ENCODE measurements around the gene MYL12A.
"Not testable (repeated sequence)": the region's sequence is repeated elsewhere in the genome, so short reads cannot be mapped to it uniquely, and the experiment has no call there.

The MYL12A gene

DNA sequence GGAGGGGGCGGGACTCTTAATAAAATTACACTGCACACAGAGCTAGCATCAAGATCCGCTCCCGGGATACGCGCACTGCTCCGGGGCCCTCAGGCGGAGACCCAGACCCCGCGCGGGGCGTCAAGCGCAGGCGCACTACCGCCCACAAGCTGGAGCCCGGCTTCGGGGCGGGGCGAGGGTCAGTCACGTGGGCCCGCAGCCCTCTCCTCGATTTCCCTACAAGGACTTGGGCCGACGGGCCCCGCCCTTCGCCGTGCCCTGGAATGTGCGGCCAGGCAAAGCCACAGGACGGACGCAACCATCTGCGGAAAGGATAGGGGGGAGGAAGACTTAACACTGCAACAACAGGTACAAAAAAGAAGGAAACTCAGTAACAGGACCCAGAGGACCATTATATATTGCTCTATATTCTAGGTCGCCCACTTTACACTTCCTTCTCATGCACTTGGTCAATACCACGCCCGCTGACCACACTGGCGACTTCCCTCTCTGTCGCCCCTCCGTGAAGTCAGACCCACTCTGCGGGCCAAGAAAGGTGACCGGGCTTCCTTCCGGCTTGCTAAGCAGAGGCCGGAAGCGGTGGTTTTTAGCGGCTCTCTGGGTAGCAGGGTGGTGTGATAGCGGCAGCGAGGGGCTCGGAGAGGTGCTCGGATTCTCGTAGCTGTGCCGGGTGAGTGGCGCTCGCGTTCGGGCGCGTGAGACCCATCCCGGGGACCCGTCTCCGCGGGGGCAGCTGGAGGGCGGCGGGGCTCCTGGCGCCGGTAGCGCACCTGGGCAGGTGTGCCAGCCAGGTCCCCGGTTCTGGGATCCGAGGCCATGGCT lies at the start of gene MYL12A:
Gene MYL12A, plus strand, starts transcription at position 562 of the 822 bp plus-strand sequence. CDS start 5,447 bp downstream, outside the sequence.
- H3K4me3 ChIP-seq (replicated peaks in 1 of 2; ENCODE audit: low read depth in 2 of 2, low read length in 2 of 2): peak within 1 kb of the TSS; percentile 95 to 100
- TF ChIP-seq, protein P1, sequence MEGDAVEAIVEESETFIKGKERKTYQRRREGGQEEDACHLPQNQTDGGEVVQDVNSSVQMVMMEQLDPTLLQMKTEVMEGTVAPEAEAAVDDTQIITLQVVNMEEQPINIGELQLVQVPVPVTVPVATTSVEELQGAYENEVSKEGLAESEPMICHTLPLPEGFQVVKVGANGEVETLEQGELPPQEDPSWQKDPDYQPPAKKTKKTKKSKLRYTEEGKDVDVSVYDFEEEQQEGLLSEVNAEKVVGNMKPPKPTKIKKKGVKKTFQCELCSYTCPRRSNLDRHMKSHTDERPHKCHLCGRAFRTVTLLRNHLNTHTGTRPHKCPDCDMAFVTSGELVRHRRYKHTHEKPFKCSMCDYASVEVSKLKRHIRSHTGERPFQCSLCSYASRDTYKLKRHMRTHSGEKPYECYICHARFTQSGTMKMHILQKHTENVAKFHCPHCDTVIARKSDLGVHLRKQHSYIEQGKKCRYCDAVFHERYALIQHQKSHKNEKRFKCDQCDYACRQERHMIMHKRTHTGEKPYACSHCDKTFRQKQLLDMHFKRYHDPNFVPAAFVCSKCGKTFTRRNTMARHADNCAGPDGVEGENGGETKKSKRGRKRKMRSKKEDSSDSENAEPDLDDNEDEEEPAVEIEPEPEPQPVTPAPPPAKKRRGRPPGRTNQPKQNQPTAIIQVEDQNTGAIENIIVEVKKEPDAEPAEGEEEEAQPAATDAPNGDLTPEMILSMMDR (IDR thresholded peaks at IDR 0.05; ENCODE audit: low read depth, low read length): no peak
- peak; percentile 99 to 100 for DNase-seq (ENCODE audit: low read depth in 2 of 2)

DNA sequence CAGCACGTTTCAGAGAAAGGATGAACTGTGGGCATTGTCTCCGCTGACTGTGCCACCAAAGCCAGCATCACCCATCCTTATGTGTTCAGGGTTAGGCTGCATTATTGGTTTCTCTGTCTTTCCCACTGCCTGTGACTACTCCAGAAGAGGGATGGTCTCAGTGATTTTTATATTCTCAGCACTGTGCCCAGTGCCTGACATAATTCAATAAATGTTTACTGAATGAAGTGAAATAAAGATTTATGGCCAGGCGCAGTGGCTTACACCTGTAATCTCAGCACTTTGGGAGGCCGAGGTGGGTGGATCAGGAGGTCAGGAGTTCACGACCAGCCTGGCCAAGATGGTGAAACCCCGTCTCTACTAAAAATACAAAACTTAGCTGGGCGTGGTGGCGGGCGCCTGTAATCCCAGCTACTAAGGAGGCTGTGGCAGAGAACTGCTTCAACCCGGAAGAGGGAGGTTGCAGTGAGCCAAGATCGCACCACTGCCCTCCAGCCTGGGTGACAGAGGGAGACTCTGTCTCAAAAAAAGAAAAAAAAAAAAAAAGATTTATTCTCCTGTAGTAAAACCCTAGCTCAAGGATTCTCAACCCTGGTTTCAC lies 49.2 kb upstream of the MYL12A start:
- not testable (repeated sequence) for H3K4me3 ChIP-seq (replicated peaks in 1 of 2; ENCODE audit: low read depth in 2 of 2, low read length in 2 of 2); DNase-seq (ENCODE audit: low read depth in 2 of 2)

DNA sequence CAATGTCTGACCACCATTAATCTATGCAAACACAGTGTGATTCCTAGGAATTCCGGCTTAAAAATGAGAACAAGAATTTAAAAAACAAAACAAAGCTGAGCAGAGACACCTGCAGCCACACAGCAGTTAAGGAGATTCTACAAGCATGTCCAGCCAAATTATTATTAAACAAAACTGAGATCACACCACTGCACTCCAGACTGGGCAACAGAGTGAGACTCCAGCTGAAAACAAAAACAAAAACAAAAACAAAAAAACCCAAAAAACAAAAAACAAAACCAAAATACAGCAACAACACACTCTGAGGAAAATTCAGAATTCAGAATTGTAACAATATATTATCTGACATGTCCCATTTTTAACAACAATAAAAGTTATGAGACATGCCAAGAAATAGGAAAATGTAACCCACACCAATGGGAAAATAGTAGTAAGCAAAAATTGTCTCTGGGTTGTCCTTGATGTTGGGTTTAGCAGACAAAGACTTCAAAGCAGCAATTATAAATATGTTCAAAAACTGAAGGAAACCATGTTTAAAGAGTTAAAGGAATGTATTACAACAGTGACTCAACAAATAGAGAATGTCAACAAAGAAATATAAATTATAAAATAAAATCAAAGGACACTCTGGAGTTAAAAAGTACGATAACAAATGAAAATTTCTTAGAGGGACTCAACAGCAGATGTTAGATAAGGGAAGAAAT lies 47.5 kb upstream of the MYL12A start:
- no peak for DNase-seq (ENCODE audit: low read depth in 2 of 2)
- TF ChIP-seq, protein P1 (IDR thresholded peaks at IDR 0.05; ENCODE audit: low read depth, low read length): no peak
- no peak overlapping the region for H3K4me3 ChIP-seq (replicated peaks in 1 of 2; ENCODE audit: low read depth in 2 of 2, low read length in 2 of 2)

DNA sequence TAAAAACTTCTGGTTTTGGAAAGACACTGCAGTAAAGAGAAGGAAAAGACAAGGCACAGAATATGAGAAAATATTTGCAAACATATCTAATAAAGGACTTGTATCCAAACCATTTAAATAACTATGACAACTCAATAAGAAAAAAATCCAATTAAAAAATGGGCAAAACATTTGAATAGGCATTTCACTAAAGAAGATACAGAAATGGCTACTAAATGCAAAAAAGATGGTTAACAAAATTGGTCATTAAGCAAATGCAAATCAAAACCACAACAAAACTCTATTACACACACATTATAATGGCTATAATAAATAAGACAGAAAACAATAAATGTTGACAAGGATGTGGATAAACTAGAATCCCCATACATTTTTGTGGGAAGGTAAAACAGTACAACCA lies 42.4 kb upstream of the MYL12A start:
- TF ChIP-seq, protein P1 (IDR thresholded peaks at IDR 0.05; ENCODE audit: low read depth, low read length): no peak
- no peak for DNase-seq (ENCODE audit: low read depth in 2 of 2)
- H3K4me3 ChIP-seq (replicated peaks in 1 of 2; ENCODE audit: low read depth in 2 of 2, low read length in 2 of 2): no peak overlapping the region

DNA sequence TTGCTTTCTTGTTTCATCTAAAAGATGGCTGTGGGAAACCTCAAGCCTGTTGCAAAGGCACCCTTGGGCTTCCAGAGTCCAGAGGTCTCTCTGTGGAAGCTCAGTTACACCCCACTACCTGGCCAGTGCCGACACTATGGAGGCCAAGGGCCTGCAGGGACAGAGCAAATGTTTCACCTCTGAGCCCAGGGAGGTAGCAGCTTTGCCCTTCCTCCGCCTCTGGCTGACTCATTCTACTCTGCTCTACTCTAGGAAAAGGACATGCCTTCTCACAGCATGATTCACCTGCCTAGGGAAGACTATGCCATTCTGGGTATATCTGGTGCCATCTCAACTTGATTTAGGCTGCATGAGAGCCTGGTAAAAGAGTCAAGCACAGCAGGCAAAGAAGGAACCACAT lies 40.0 kb upstream of the MYL12A start:
- TF ChIP-seq, protein P1 (IDR thresholded peaks at IDR 0.05; ENCODE audit: low read depth, low read length): no peak
- H3K4me3 ChIP-seq (replicated peaks in 1 of 2; ENCODE audit: low read depth in 2 of 2, low read length in 2 of 2): no peak overlapping the region

DNA sequence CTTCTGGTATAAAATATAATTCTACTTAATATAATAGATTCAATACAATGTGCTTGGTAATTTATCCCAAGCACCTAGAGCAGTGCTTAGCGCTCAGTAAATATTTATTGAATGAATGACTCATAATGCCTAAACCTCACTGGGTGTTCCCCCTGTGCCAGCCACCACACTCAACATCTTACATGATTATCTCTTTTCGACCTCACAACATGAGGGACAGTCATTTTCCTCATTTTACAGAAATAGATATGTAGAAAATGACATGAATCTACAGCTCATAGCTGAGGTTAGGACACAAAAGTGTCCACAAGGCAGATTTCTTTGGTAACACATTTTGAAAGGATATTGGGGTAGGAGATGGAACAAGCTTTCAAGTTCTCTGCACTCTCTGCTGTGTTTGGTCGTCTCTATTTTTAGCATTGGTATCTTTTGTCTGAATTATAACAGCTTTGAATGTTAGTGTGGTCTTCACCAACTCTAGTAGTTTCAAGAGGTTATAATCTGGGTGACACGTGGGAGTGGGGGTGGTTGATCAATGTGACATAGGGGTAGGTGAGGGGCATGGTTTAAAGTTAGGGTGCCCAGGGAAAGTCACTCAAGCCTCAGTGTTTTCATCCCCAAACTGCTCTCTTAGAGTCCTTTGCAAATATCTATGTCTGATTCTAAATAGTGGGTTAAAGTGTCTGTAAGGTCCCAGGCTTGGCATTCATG lies 37.6 kb upstream of the MYL12A start:
- peak in 1 of 2 donors; percentile 10 for DNase-seq (ENCODE audit: low read depth in 2 of 2)
- TF ChIP-seq, protein P1 (IDR thresholded peaks at IDR 0.05; ENCODE audit: low read depth, low read length): no peak
- no peak overlapping the region for H3K4me3 ChIP-seq (replicated peaks in 1 of 2; ENCODE audit: low read depth in 2 of 2, low read length in 2 of 2)

More for the DNA sequence above, 40.0 kb upstream of the MYL12A start:
- DNase-seq (ENCODE audit: low read depth in 2 of 2): peak in 1 of 2 donors; percentile 37
